DND-41 (cell line): Measurements from ENCODE around the gene MEIOB.
"Not testable (repeated sequence)": the region's sequence is repeated elsewhere in the genome, so short reads cannot be mapped to it uniquely, and the experiment has no call there.

ENCODE experiments used
- ATAC-seq: fragments of 200-7000 bp; cut with Tn5 transposase; 3 replicates; pipeline ENCODE4 v1.9.1; 2021; ENCODE audit warnings: low read depth; ENCODE audit not compliant: insufficient read depth
- DNase-seq: peaks from one replicate; pipeline ENCODE4 v3.0.0-alpha.2; 2020
- H2AFZ ChIP-seq: 2 replicates; pipeline ENCODE4 v1.6.0; 2012; ENCODE audit warnings: low read depth, low read length
- H3K27ac ChIP-seq: 2 replicates; pipeline ENCODE4 v1.5.1; 2012; ENCODE audit warnings: low read length, inconsistent platforms
- H3K27me3 ChIP-seq: fragments of 200-600 bp; sonication (generic); 2 replicates; pipeline ENCODE4 v1.6.0; 2012; ENCODE audit warnings: low read length, mild to moderate bottlenecking, inconsistent platforms; ENCODE audit not compliant: insufficient read depth, poor library complexity
- H3K36me3 ChIP-seq: 2 replicates; pipeline ENCODE4 v1.5.1; 2012; ENCODE audit warnings: low read length, inconsistent platforms; ENCODE audit not compliant: insufficient read depth
- H3K4me1 ChIP-seq: 2 replicates; pipeline ENCODE4 v1.5.1; 2012; ENCODE audit warnings: mild to moderate bottlenecking, low read length; ENCODE audit not compliant: insufficient read depth
- H3K4me2 ChIP-seq: 2 replicates; pipeline ENCODE4 v1.6.0; 2012; ENCODE audit warnings: mild to moderate bottlenecking, moderate library complexity, low read length, inconsistent platforms; ENCODE audit not compliant: insufficient read depth
- H3K4me3 ChIP-seq, 2 experiments: fragments of 200-600 bp in 1 of 2; shearing (Covaris generic) in 1 of 2; 2 replicates each; pipeline ENCODE4 v1.5.1; 2012 to 2016; ENCODE audit warnings: inconsistent platforms in 2 of 2, low read length in 2 of 2, mild to moderate bottlenecking in 2 of 2, low read depth in 1 of 2, moderate library complexity in 1 of 2
- H3K79me2 ChIP-seq: 2 replicates; pipeline ENCODE4 v1.6.0; 2012; ENCODE audit warnings: low read length, inconsistent platforms; ENCODE audit not compliant: insufficient read depth
- H3K9ac ChIP-seq: 2 replicates; pipeline ENCODE4 v1.6.0; 2012; ENCODE audit warnings: low read depth, mild to moderate bottlenecking, inconsistent platforms, low read length, moderate library complexity
- H3K9me3 ChIP-seq: 2 replicates; pipeline ENCODE4 v1.5.1; 2012; ENCODE audit warnings: low read length, moderate library complexity, mild to moderate bottlenecking, inconsistent platforms; ENCODE audit not compliant: insufficient read depth, severe bottlenecking
- H4K20me1 ChIP-seq: 2 replicates; pipeline ENCODE4 v1.6.0; 2012; ENCODE audit warnings: low read length; ENCODE audit not compliant: insufficient read depth
- CTCF ChIP-seq: IDR thresholded peaks from 2 replicates; pipeline ENCODE4 v1.5.1; 2012; ENCODE audit warnings: borderline replicate concordance, low read length, moderate library complexity, mild to moderate bottlenecking; ENCODE audit not compliant: poor library complexity, severe bottlenecking; ENCODE audit errors: extremely low read depth
- EZH2 ChIP-seq: IDR thresholded peaks from 3 replicates; pipeline ENCODE4 v1.6.1; 2012; ENCODE audit warnings: borderline replicate concordance, low read depth, mild to moderate bottlenecking, moderate library complexity, low read length, inconsistent platforms; ENCODE audit not compliant: severe bottlenecking

MEIOB gene

GRCh38 chr16:1808691-1809090 lies 63.3 kb downstream of the MEIOB start:
- H3K27me3 ChIP-seq: no peaks in the 10 kb centered on the region
- no peak for ATAC-seq

GRCh38 chr16:1807626-1808025 lies 64.3 kb downstream of the MEIOB start:
- TF ChIP-seq CTCF: no peak
- TF ChIP-seq EZH2: no peak
- no peak overlapping the region for H3K4me2 ChIP-seq
- no peak overlapping the region for H2AFZ ChIP-seq
- no peaks in the 10 kb centered on the region for H3K9me3 ChIP-seq
- H3K9ac ChIP-seq: no peak overlapping the region
- H3K4me1 ChIP-seq: no peaks in the 10 kb centered on the region
- ATAC-seq (no peak), DNase-seq (no peak)
- no peaks in the 10 kb centered on the region for H3K27me3 ChIP-seq
- no peak overlapping the region for H3K27ac ChIP-seq
- no peak overlapping the region for H3K4me3 ChIP-seq
- peaks cover 35% of the 10 kb centered on the region for H3K36me3 ChIP-seq
- H4K20me1 ChIP-seq: no peaks in the 10 kb centered on the region
- H3K79me2 ChIP-seq: no peaks in the 10 kb centered on the region

More at GRCh38 chr16:1808691-1809090, 63.3 kb downstream of the MEIOB start:
- no peaks in the 10 kb centered on the region for H4K20me1 ChIP-seq
- H3K9me3 ChIP-seq: no peaks in the 10 kb centered on the region
- H3K4me3 ChIP-seq: no peak overlapping the region
- no peaks in the 10 kb centered on the region for H3K79me2 ChIP-seq
- no peak overlapping the region for H3K4me2 ChIP-seq
- DNase-seq: no peak
- no peak overlapping the region for H2AFZ ChIP-seq
- H3K27ac ChIP-seq: no peak overlapping the region
- H3K9ac ChIP-seq: no peak overlapping the region
- TF ChIP-seq CTCF (no peak), EZH2 (no peak)
- H3K36me3 ChIP-seq: peaks cover 44% of the 10 kb centered on the region
- H3K4me1 ChIP-seq: no peaks in the 10 kb centered on the region

GRCh38 chr16:1800701-1801100 lies 71.3 kb downstream of the MEIOB start:
- no peak for DNase-seq
- no peak for TF ChIP-seq EZH2
- no peak for TF ChIP-seq CTCF
- Histone ChIP-seq H3K9ac (no peak overlapping the region), H3K4me2 (no peak overlapping the region), H3K27me3 (no peaks in the 10 kb centered on the region), H2AFZ (no peak overlapping the region), H3K27ac (no peak overlapping the region), H3K9me3 (peaks cover 7% of the 10 kb centered on the region), H3K36me3 (no peaks in the 10 kb centered on the region), H4K20me1 (no peaks in the 10 kb centered on the region), H3K4me3 (no peak overlapping the region), H3K79me2 (no peaks in the 10 kb centered on the region), H3K4me1 (no peaks in the 10 kb centered on the region)
- no peak for ATAC-seq

- H2AFZ ChIP-seq, H3K27me3 ChIP-seq, H3K4me2 ChIP-seq, H3K36me3 ChIP-seq, DNase-seq, H3K9me3 ChIP-seq, H3K79me2 ChIP-seq, H3K4me3 ChIP-seq, ATAC-seq, H3K27ac ChIP-seq, H3K4me1 ChIP-seq, H3K9ac ChIP-seq, H4K20me1 ChIP-seq: not testable (repeated sequence)
Observed at GRCh38 chr16:1799263-1799662, 72.7 kb downstream of the MEIOB start.
